Liver (tissue), 3 donors: ENCODE measurements around the gene FAM241B.

Source experiments
- EGR1 ChIP-seq, 2 donors: IDR thresholded peaks; 2 replicates each; pipeline ENCODE4 v1.6.1; 2016 to 2018; ENCODE audit warnings: antibody characterized with exemption in 2 of 2, low read depth in 2 of 2
- FOXA1 ChIP-seq: IDR thresholded peaks from 2 replicates; pipeline ENCODE4 v1.6.1; 2016; ENCODE audit warnings: antibody characterized with exemption
- HNF4G ChIP-seq: IDR thresholded peaks from 2 replicates; pipeline ENCODE4 v1.6.1; 2016; ENCODE audit warnings: antibody characterized with exemption
- JUND ChIP-seq, 2 donors: IDR thresholded peaks; 2 replicates each; pipeline ENCODE4 v1.6.1; 2016; ENCODE audit warnings: antibody characterized with exemption in 2 of 2
- RAD21 ChIP-seq, 2 donors: IDR thresholded peaks; 2 replicates each; pipeline ENCODE4 v1.6.1; 2016; ENCODE audit warnings: antibody characterized with exemption in 2 of 2, mild to moderate bottlenecking in 2 of 2
- RXRA ChIP-seq, 2 donors: IDR thresholded peaks; 2 replicates each; pipeline ENCODE4 v1.6.1; 2017 to 2018; ENCODE audit warnings: antibody characterized with exemption in 2 of 2, mild to moderate bottlenecking in 1 of 2
- SP1 ChIP-seq: IDR thresholded peaks from 2 replicates; pipeline ENCODE4 v1.6.1; 2018; ENCODE audit warnings: antibody characterized with exemption, mild to moderate bottlenecking
- TAF1 ChIP-seq: conservative IDR thresholded peaks from 2 replicates; pipeline ENCODE4 v1.6.1; 2016; ENCODE audit warnings: antibody characterized with exemption, mild to moderate bottlenecking
- YY1 ChIP-seq: IDR thresholded peaks from 2 replicates; pipeline ENCODE4 v1.6.1; 2016; ENCODE audit warnings: antibody characterized with exemption, mild to moderate bottlenecking
- TF ChIP-seq, protein P1 (sequence below): fragments of 150-350 bp; IDR thresholded peaks from 2 replicates; pipeline ENCODE4 v1.5.1; 2017; ENCODE audit warnings: improper control_type of control experiment, low read depth, low read length; ENCODE audit not compliant: missing input control
- TF ChIP-seq, protein P2 (sequence below): IDR thresholded peaks from 2 replicates; pipeline ENCODE4 v1.6.1; 2016; ENCODE audit warnings: antibody characterized with exemption
- TF ChIP-seq, protein P3 (sequence below): IDR thresholded peaks from 2 replicates; pipeline ENCODE4 v1.6.1; 2016; ENCODE audit warnings: antibody characterized with exemption, mild to moderate bottlenecking
- TF ChIP-seq, protein P4 (sequence below): IDR thresholded peaks from 2 replicates; pipeline ENCODE4 v1.6.1; 2016; ENCODE audit warnings: antibody characterized with exemption
- TF ChIP-seq, protein P5 (sequence below): IDR thresholded peaks from 2 replicates; pipeline ENCODE4 v1.6.1; 2016; ENCODE audit warnings: antibody characterized with exemption
- donor health status: healthy.
- donor health status: healthy.

DNA sequence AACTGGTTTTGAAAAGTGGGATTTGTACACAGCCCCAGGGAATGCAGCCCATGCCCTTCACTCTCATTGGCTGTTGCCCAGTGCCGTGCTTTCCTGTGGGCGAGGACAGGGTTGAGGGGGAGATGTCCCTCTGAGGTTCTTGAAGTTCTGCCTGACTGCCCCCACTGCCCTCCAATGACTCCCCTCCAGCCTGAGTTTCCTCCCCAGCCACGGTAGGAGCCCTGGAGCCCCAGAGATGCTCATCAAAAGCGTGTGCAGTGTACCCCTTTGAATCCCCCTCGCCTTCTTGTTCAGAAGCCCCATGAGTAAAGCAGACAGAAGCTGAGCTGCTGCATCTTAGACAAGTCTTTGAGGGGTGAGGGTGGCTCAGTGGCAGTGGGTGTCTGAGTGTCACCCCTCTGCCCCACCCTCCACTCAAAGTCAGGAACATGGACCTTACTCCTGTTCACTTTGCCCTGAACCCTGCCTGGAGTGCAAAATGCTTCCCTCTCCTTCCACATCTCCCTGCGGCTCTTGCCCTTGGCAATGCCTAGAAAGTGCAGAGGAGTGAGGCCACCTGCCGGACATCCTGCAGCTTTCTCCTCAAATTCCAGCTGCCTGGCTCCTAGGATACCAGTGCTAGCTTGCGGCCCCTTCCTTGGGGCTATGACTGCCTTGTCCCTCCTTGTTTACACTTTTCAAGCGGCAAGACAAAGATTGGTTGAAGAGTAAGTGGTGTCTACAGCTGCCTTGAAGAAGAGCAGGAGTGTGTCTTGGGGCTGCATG lies 19.9 kb downstream of the FAM241B start:
- TF ChIP-seq, protein P1, sequence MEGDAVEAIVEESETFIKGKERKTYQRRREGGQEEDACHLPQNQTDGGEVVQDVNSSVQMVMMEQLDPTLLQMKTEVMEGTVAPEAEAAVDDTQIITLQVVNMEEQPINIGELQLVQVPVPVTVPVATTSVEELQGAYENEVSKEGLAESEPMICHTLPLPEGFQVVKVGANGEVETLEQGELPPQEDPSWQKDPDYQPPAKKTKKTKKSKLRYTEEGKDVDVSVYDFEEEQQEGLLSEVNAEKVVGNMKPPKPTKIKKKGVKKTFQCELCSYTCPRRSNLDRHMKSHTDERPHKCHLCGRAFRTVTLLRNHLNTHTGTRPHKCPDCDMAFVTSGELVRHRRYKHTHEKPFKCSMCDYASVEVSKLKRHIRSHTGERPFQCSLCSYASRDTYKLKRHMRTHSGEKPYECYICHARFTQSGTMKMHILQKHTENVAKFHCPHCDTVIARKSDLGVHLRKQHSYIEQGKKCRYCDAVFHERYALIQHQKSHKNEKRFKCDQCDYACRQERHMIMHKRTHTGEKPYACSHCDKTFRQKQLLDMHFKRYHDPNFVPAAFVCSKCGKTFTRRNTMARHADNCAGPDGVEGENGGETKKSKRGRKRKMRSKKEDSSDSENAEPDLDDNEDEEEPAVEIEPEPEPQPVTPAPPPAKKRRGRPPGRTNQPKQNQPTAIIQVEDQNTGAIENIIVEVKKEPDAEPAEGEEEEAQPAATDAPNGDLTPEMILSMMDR = no peak
- TF ChIP-seq SP1 (no peak), TAF1 (no peak), YY1 (no peak), RAD21 (IDR thresholded peaks at IDR 0.05) (no peak), FOXA1 (no peak), JUND (IDR thresholded peaks at IDR 0.05) (no peak), RXRA (IDR thresholded peaks at IDR 0.05) (no peak), EGR1 (IDR thresholded peaks at IDR 0.05; ENCODE audit: low read depth in 2 of 2) (no peak), HNF4G (no peak)
- TF ChIP-seq, protein P2, sequence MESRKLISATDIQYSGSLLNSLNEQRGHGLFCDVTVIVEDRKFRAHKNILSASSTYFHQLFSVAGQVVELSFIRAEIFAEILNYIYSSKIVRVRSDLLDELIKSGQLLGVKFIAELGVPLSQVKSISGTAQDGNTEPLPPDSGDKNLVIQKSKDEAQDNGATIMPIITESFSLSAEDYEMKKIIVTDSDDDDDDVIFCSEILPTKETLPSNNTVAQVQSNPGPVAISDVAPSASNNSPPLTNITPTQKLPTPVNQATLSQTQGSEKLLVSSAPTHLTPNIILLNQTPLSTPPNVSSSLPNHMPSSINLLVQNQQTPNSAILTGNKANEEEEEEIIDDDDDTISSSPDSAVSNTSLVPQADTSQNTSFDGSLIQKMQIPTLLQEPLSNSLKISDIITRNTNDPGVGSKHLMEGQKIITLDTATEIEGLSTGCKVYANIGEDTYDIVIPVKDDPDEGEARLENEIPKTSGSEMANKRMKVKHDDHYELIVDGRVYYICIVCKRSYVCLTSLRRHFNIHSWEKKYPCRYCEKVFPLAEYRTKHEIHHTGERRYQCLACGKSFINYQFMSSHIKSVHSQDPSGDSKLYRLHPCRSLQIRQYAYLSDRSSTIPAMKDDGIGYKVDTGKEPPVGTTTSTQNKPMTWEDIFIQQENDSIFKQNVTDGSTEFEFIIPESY = no peak
- TF ChIP-seq, protein P3, sequence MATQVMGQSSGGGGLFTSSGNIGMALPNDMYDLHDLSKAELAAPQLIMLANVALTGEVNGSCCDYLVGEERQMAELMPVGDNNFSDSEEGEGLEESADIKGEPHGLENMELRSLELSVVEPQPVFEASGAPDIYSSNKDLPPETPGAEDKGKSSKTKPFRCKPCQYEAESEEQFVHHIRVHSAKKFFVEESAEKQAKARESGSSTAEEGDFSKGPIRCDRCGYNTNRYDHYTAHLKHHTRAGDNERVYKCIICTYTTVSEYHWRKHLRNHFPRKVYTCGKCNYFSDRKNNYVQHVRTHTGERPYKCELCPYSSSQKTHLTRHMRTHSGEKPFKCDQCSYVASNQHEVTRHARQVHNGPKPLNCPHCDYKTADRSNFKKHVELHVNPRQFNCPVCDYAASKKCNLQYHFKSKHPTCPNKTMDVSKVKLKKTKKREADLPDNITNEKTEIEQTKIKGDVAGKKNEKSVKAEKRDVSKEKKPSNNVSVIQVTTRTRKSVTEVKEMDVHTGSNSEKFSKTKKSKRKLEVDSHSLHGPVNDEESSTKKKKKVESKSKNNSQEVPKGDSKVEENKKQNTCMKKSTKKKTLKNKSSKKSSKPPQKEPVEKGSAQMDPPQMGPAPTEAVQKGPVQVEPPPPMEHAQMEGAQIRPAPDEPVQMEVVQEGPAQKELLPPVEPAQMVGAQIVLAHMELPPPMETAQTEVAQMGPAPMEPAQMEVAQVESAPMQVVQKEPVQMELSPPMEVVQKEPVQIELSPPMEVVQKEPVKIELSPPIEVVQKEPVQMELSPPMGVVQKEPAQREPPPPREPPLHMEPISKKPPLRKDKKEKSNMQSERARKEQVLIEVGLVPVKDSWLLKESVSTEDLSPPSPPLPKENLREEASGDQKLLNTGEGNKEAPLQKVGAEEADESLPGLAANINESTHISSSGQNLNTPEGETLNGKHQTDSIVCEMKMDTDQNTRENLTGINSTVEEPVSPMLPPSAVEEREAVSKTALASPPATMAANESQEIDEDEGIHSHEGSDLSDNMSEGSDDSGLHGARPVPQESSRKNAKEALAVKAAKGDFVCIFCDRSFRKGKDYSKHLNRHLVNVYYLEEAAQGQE = no peak
- TF ChIP-seq, protein P4, sequence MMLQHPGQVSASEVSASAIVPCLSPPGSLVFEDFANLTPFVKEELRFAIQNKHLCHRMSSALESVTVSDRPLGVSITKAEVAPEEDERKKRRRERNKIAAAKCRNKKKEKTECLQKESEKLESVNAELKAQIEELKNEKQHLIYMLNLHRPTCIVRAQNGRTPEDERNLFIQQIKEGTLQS = no peak
- TF ChIP-seq, protein P5, sequence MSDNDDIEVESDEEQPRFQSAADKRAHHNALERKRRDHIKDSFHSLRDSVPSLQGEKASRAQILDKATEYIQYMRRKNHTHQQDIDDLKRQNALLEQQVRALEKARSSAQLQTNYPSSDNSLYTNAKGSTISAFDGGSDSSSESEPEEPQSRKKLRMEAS = no peak
